Inflammatory macrophage (primary cell): ENCODE data around the gene BACH2.

Source experiments
- DNase-seq, 2 donors: peaks; one replicate each; pipeline ENCODE4 v3.0.0-alpha.2; 2020 to 2022

BACH2 gene

DNA sequence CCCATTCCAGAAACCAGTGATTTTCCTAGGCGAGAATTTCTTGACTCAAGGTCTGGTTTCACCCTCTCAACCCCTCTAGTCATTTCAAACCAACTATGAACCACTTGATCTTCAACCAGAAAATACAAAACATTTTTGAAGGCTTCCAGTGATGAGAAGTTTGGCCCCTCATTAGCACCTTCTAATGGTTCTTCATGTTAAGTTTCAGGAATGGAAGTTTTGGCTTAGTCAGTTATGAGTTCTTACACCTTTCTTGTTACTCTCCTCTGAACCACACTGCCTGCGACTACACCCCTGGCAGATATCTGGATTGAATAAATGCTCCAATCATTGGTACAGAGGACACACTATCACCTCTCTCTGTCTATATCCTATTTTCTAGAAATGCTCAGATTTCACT, 335.2 kb downstream of the BACH2 start:
- DNase-seq: no peak

DNA sequence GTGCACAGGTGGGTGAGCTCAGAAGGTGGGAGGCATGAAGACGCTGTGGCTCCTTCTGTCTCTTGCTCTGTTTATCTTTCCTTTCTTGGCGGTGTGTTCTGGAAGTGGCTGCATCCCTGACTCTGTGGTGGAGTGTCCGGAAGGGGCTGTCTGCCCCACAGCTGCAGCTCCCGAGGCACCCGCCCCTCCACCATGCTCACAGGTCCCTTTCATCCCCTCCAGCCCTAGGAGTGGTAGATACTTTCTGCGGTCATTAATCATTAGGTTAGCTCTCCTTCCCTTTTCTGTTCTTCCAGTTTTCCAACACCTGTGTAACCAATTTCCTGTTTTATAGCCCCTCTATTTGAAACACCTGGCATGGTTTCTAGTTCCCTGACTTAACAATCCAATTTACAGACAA, 336.8 kb downstream of the BACH2 start:
- no peak for DNase-seq

- DNase-seq: peak; percentile 41 to 58
Measured at GRCh38 chr6:89956182-89956581, 340.5 kb downstream of the BACH2 start.

GRCh38 chr6:89955364-89955763, 341.3 kb downstream of the BACH2 start:
- no peak for DNase-seq

- no peak for DNase-seq
Measured at GRCh38 chr6:89954721-89955148, 341.9 kb downstream of the BACH2 start.

GRCh38 chr6:89952686-89953085, 344.0 kb downstream of the BACH2 start:
- DNase-seq: peak; percentile 64 to 67

DNA sequence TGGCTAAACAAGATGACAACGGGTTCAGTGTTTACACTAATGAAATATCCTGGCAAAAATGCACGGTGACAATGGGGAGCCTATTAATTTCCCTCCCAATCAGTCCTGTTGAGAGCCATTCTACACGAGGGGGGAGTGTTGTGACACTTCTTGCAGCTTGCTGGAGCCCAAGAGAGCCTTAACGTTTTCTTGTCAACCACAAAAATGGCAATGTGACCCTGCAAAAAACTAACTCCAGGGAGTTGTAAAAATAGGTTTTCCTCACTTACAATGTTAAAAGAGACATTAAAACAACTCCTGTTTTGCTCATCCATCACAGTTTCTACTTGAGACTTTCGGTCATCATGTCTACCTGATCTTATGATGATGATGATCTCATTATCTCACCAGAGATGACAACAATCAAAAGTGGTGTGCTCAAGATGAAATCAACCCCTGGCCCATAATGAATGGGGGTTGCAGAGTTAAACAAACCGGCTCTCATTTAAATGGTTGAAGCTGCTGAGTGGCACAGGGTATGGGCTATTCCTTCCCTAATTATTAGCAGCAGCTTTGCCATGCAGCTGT, 344.5 kb downstream of the BACH2 start:
- DNase-seq: no peak

DNA sequence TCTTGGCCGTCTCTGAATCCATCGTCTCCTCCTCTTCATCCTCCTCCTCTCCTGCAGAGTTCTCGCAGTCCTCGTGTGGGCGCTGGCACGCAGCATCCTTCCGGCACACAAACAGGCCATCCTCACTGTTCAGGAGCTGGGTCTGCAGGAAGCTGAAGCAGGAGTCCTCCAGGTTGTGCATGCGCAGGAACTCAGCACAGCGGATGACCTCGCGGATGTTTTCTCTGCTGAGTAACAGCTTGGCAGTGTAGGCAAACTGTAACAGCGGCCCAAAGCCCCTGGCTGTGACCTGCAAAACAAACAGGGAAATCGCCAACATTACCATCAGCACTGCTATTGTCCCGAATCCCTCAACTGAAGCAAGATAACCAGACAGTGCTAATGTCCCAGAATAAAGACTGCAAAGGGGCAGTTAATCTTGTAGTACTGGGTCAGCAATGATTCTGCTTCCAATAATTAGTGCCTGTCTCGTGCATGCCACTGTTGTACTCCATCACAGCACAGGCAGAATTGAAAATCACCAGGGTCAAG, 345.0 kb downstream of the BACH2 start:
- DNase-seq: no peak

GRCh38 chr6:89950879-89951391, 345.7 kb downstream of the BACH2 start:
- peak; percentile 27 to 28 for DNase-seq

GRCh38 chr6:89950446-89950845, 346.2 kb downstream of the BACH2 start:
- DNase-seq: no peak

GRCh38 chr6:89948876-89949275, 347.8 kb downstream of the BACH2 start:
- DNase-seq: no peak

- peak in 1 of 2 donors; percentile 45 for DNase-seq
Measured at GRCh38 chr6:89944826-89945407, 351.7 kb downstream of the BACH2 start.

- no peak for DNase-seq
Measured at GRCh38 chr6:89944181-89944755, 352.4 kb downstream of the BACH2 start.

- DNase-seq: no peak
Measured at GRCh38 chr6:89942601-89943000, 354.0 kb downstream of the BACH2 start.

DNA sequence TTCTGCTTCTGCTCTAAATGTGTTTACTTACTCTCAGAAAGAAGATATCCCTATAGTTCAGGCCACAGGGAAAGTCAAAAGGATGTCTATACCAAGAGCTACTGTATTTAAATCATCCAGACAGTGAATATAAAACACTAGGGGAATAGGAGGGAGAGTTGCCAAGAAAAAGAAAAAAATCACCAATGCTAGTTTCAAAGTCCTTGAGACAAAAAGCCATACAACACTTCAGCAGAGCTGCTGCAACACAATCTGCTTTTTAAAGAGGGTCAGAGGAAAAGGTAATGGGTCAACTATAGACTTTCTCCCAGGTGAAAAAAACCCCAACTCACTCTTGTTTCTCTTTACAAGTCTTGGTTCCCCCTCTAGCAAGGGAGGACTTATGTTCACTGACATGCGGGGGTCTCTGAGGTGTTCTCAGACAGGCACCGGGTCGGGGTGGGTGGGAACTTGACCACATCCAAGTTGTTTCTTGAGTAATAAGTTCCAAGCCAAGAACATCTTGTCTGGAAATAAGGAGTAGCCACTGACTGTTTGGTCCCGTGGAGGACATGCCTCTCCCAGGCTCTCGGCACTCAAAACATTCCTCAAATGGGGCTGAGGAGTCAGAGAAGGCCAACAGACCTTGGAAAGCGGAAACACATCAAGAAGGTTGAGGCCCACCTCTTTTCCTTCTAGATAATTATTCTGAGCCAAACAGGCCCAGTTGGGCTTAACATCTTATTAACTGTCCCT, 354.7 kb downstream of the BACH2 start:
- DNase-seq: no peak

- DNase-seq: no peak
Measured at GRCh38 chr6:89941031-89941762, 355.4 kb downstream of the BACH2 start.

GRCh38 chr6:89940225-89941027, 356.2 kb downstream of the BACH2 start:
- DNase-seq: peak; percentile 83

DNA sequence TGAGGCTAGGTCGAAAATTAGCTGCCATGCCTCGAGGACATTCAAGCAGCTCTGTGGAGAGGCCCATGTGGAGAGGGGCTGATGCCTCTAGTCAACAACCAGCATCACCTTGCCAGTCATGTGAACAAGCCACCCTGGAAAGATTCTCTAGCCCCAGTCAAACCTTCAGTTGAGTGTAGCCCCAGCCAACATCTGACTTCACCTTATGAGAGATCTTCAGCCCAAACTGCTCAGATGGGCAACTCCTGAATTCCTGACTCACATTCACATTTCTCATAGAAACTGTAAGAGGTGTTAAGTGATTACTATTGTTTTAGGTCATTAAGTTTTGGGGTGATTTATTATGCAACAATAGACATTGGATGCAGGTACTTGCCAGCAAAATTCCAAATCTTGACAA, 357.5 kb downstream of the BACH2 start:
- no peak for DNase-seq

DNA sequence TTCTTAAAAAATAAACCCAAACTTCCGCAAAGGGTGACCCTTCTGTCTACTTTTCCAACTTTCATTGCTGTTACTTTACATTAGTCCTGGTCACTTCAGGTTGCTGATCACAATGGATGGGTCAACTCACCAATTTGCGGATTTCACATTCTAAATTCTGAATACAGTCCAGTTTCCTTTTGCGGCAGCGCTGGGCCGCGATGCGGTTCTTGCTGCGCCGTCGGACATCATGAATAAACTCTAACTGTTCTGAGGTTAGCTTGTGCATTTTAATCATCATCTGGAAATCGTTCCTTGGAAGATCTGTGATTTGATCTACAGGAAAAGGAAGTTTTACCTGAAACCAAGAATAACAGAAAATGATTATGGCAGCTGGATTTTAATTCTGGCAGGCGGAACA, 358.6 kb downstream of the BACH2 start:
- DNase-seq: no peak

DNA sequence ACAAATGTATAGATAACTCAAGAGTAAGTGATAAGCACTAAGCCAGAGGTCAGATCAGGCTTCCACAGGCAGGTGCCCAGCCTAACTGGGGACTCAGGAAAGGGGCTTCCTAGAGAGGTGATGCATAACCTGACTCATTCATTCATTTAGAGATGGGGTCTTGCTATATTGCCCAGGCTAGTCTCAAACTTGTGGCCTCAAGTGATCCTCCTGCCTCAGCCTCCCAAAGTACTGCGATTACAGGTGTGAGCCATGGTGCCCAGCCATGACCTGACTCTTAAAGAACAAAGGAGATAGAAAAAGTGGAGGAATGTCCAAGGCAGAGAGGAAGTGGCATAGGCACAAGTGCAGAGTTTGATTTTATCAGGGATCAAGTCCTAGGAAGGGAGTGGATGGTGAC, 360.5 kb downstream of the BACH2 start:
- no peak for DNase-seq

- no peak for DNase-seq
Measured at GRCh38 chr6:89934685-89935366, 361.8 kb downstream of the BACH2 start.
